Spleen (tissue), 3 donors: ENCODE measurements around the gene EPYC.

Experiments
- POLR2A ChIP-seq, 3 donors: fragments of 450-650 bp; IDR thresholded peaks; one replicate each; pipeline ENCODE4 v1.5.1; 2017; ENCODE audit warnings: antibody characterized with exemption in 3 of 3, mild to moderate bottlenecking in 1 of 3
- POLR2AphosphoS5 ChIP-seq, 3 donors: sonication (generic); formaldehyde crosslinking; IDR thresholded peaks; one replicate each; pipeline ENCODE4 v1.5.1; 2017; ENCODE audit warnings: antibody characterized with exemption in 3 of 3

GRCh38 chr12:90990611-90991010 is 14.2 kb downstream of the EPYC start:
- TF ChIP-seq POLR2A (IDR thresholded peaks at IDR 0.05) (no peak), POLR2AphosphoS5 (IDR thresholded peaks at IDR 0.05) (no peak)
